NAMALWA (cell line): Measurements from ENCODE around the gene F8A1.
"Not testable (repeated sequence)": the region's sequence is repeated elsewhere in the genome, so short reads cannot be mapped to it uniquely, and the experiment has no call there.

Experiments
- DNase-seq: peaks from one replicate; pipeline ENCODE4 v3.0.0-alpha.2; 2015; ENCODE audit warnings: low spot score

Gene F8A1

DNA sequence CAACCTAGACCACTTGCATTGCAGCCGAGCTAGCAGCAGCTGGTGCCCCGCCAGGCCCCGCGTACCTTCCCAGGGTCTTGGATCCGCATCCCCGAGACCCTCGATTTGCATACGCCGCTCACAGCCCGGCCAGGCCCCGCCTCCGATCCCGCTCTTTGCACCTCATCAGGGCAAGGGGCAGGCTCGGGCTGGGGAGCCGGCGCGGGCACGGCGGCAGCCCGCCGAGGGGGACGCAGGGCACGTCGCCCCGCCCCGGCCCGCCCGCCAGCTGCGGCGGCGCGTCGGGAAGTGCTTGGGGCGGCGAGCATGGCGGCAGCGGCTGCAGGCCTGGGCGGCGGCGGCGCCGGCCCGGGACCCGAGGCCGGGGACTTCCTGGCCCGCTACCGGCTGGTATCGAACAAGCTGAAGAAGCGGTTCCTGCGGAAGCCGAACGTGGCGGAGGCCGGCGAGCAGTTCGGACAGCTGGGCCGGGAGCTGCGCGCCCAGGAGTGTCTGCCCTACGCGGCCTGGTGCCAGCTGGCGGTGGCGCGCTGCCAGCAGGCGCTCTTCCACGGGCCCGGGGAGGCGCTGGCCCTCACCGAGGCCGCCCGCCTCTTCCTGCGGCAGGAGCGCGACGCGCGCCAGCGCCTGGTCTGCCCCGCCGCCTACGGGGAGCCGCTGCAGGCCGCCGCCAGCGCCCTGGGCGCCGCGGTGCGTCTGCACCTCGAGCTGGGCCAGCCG is at the start of gene F8A1:
TSS of gene F8A1 (plus strand) at position 287 of the 720 bp plus-strand sequence. CDS start at position 307, 20 bp downstream.
- not testable (repeated sequence) for DNase-seq

DNA sequence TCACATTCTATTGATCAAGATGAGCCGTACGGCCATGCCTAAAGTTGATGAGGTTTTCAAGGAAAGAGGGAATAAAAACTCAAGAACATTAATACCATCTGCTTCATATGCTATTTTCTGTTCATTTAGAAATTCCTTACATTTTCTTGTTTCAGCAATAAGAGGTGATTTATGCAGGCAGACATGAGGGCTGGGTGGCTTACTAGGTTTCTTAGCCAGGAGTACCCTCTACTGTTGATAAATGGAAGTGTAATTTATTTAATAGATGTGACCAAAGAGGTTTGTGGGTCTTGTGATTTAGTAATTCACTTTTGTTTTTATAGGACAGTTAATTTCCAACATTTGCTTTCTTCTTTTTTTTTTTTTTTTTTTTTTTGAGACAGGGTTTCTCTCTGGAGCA is 45.3 kb upstream of the F8A1 start:
- peak; percentile 66 for DNase-seq

DNA sequence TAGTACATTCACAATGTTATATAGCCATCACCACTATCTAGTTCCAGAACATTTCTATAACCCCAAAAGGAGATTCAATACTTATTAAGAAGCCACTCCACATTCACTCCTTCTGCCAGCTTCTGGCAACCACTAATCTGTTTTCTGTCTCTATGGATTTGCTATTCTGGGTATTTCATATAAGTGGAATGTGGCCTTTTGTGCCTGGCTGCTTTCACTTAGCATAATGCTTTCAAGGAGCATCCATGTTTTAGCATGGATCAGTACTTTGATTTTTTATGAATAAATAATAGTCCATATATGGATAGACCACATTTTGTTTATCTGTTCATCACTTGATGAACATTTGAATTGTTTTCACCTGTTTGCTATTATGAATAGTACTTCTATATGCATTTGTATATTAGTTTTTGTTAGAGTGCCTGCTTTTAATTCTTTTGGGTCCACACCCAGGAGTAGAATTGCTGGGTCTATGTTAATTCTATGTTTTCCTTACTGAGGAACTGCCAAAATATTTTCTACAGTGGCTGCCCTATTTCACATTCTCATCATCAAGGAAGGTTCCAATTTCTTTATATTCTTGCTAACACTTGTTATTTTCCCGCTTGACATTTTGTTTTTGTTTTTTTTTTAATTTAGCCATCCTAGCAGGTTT is 35.1 kb upstream of the F8A1 start:
- DNase-seq: no peak

DNA sequence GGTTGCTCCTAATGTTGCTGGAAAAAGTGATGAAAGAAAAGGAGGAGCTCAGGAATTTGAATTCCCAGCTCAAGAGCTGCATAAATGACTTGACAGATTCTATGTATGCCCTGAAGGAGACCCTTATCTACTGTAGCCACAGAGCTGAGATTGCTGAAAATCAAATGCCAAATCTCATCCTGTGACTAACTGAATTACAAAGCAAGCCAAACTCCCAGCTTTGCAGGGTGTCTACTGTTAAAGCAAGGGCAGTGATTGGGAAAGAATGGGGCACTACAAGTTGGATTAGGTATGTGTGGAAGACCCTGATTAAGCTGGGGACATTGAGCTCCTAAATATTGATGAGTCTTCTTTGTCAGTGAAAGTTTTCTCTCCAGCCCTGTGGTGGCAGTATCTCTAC is 30.9 kb upstream of the F8A1 start:
- DNase-seq: no peak

DNA sequence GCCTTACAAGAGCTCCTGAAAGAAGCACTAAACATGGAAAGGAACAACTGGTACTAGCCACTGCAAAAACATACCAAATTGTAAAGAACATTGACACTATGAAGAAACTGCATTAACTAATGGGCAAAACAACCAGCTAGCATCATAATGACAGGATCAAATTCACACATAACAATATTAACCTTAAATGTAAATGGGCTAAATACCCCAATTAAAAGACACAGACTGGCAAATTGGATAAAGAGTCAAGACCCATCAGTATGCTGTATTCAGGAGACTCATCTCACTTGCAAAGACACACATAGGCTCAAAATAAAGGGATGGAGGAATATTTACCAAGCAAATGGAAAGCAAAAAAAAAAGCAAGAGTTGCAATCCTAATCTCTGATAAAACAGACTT is 17.6 kb upstream of the F8A1 start:
- DNase-seq: not testable (repeated sequence)

DNA sequence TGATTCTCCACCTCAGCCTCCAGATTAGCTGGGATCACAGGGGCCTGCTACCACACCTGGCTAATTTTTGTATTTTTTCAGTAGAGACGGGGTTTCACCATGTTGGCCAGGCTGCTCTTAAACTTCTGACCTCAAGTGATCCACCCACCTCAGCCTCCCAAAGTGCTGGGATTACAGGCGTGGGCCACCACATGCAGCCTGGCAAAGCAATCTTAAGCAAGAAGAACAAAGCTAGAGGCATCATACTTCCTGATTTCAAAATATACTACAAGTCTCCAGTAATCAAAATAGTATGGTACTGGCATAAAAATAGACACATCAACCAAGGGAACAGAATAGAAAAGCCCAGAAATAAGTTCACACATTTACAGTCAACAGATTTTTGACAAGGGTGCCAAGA is 12.8 kb upstream of the F8A1 start:
- DNase-seq: no peak

DNA sequence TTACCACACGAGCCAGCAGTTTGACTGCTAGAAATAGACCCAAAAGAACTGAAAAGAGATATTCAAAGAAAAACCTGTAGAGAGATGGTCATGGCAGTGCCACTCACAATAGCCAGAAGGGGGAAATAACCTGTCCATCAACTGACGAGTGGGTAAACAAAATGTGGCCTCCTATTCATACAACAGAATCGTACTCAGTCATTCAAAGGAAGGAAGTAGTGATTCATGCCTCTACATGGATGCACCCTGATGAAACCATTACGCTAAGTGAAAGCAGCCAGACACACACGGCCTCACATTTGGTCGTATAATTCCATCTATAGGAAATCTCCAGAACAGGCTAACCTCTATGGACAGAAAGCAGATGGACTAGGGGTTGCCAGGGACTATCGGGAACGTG is 2.1 kb upstream of the F8A1 start:
- not testable (repeated sequence) for DNase-seq

DNA sequence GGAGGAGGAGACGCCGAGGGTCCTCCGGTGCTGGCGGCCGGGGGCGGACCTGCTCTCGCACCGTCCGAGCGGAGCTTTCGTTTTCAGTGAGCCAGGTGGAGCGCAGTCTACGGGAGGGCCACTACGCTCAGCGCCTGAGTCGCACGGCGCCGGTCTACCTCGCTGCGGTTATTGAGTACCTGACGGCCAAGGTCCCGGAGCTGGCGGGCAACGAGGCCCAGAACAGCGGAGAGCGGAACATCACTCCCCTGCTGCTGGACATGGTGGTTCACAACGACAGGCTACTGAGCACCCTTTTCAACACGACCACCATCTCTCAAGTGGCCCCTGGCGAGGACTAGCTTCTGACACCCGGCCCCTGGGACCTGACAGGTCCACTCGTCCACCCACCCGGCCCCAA is 1.1 kb upstream of the F8A1 start:
- DNase-seq: not testable (repeated sequence)

DNA sequence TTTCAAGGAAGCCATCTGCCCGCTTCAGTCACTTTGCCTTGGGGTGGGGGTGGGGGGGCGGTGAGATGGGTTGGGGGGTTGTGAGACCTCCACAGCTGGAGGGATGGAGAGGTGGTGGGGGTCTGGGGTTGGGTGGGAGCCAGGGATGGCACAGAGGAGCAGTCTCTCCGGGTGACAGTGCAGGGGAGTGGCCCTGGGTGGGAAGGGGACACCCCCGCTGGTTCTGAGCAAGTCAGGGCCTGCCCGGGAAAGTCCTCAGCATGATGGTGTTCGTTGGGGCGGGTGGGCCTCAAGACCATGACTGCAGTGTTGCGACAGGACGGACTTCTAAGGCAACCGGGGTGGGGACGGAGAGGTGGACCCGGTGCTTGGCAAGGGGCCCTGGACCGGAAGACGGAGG is 606 bp upstream of the F8A1 start:
- not testable (repeated sequence) for DNase-seq

DNA sequence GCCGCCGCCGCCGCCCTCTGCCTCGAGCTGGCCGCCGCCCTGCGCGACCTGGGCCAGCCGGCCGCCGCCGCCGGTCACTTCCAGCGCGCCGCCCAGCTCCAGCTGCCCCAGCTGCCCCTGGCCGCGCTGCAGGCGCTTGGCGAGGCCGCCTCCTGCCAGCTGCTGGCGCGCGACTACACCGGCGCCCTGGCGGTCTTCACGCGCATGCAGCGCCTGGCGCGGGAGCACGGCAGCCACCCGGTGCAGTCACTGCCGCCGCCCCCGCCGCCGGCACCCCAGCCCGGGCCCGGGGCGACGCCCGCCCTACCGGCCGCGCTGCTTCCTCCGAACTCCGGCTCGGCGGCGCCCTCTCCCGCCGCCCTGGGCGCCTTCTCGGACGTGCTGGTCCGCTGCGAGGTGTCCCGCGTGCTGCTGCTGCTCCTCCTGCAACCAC is 650 bp downstream of the F8A1 start:
- not testable (repeated sequence) for DNase-seq

DNA sequence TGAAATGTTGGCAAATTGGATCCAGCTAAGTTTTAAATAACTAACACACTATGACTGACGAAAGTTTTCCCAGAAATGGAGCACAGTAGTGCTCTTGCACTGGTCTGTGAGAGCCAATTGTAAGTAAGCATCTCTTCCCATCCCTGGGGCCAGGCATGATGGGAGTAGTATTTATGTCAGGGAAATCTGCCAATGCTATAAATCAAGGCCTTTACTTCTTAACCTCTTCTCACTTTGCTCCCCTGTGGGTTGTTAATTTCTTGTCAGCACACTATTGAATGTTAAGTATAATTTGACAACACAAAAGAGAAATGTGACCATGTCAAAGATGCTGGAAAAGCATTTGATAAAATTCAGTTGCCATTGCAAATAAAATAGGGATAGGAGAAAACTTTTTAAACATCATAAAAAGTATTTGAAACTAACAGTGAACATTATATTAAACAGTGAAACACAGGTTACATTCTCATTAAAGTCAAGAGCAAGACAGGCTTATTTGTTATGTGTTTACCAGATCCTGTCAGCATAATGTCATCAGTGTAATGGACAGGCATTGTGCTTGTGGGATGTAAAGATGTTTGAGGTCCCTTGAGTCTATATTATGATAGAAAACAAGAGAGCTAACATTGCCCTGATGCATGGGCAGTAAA is 5.0 kb downstream of the F8A1 start:
- no peak for DNase-seq

DNA sequence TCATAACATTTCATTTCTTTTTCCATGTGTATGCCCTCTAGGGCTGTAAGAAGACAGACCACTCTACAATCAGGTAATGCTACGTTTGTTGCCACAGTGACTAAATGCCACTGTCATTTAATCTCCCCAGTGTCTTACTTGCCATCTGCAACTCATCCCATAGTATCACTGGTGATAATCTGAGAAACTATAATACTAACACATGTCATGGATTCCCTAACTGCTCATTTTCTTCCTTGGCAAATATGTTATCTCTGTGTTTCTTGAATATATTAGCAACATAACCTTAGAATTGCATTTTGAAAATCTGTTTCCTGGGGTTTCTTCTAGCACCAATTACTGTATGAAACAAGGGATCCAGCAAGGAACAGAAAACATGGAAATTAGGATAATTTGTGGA is 6.1 kb downstream of the F8A1 start:
- DNase-seq: no peak

DNA sequence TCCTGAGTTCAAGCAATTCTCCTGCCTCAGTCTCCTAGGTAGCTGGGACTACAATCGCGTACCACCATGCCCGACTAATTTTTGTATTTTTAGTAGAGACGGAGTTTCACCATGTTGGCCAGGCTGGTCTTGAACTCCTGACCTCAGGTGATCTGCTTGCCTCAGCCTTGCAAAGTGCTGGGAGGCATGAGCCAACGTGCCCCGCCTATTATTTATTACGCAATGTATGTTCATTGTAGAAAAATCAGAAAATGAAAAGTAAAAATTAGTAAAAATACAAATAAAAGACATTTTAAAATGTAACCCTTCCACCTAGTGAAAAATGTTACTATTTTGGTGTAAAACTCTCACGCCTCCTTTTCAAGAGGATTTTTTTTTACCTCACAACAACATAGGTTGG is 14.2 kb downstream of the F8A1 start:
- DNase-seq: no peak

DNA sequence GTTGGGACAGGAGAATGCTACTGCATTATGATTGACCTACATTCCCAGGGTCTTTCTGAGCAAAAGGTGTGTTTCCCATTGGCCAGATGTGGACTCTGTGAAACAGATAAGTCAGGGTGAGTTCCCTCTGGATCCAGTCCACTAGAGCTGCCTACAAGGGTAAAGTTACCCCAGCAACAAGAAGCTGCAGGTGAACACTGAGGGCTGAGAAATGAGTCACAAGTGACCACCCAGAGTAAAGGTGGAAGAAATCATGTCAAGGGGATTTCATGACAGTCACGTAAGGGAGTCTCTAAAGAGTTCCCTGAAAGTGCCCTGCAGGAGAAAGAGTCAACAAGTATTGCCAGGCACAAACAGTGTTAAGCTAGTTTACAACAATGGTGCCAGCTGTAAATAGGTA is 16.3 kb downstream of the F8A1 start:
- DNase-seq: no peak

DNA sequence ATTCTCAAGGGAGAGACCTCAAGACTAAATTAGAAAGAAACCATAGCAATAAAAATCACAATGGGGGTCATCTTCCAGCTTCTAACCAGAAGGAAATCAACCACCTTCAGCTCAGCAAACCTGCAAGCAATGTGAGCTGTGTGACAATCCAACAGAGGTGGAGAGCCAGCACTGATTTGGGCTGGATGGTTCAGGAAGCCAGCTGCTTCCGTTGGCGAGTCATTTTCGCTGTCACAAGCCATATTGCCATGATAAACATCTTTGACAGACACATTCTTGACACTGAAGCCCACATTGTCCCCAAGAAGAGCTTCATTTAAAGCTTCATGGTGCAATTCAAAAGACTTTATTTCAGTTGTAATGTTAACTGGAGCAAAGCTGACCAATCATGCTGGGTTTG is 22.7 kb downstream of the F8A1 start:
- no peak for DNase-seq

DNA sequence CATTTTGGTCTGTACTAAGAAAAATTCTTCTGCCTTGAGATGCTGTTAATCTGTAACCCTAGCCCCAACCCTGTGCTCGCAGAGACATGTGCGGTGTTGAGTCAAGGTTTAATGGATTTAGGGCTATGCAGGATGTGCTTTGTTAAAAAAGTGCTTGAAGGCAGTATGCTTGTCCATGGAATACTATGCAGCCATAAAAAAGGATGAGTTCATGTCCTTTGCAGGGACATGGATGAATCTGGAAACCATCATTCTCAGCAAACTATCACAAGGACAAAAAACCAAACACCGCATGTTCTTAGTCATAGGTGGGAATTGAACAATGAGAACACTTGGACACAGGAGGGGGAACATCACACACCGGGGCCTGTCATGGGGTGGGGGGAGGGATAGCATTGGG is 23.9 kb downstream of the F8A1 start:
- not testable (repeated sequence) for DNase-seq

DNA sequence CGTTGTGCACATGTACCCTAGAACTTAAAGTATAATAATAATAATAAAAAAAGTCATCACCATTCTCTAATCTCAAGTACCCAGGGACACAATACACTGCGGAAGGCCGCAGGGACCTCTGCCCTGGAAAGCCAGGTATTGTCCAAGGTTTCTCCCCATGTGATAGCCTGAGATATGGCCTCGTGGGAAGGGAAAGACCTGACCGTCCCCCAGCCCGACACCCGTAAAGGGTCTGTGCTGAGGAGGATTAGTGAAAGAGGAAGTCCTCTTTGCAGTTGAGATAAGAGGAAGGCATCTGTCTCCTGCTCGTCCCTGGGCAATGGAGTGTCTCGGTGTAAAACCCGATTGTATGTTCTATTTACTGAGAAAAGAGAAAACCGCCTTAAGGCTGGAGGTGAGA is 24.4 kb downstream of the F8A1 start:
- DNase-seq: not testable (repeated sequence)

DNA sequence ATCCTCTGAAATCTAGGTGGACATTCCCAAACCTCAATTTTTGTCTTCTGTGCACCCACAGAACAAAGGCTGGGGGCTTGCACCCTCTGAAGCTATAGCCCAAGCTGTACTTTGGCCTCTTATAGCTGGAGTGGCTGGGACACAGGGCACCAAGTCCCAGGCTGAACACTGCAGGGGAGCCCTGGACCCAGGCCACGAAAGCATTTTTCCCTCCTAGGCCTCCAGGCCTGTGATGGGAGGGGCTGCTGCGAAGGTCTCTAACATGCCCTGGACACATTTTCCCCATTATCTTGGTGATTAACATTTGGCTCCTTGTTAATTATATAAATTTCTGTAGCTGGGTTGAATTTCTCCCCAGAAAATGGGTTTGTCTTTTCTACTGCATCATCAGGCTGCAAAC is 27.9 kb downstream of the F8A1 start:
- DNase-seq: no peak

DNA sequence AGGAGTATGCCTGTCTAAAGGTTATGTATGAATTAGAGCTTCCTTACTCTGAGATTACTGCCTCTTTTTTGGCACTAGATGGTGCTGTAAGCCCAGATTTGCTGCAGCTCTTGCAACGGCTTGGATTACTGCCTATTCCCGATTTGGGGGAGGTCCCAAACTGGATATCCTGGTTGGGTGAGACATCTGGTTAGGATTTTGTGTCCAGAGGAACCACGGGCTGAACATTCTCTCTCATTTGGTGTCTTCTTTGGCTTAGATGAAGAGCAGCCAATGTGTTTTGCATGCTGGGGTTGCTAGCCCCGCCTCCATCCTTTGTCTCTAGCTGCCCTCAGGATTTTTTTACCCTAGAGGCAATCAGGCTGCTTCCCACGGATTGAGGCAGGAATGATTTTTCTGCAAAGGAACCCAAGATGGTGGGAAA is 31.9 kb downstream of the F8A1 start:
- peak; percentile 57 for DNase-seq

DNA sequence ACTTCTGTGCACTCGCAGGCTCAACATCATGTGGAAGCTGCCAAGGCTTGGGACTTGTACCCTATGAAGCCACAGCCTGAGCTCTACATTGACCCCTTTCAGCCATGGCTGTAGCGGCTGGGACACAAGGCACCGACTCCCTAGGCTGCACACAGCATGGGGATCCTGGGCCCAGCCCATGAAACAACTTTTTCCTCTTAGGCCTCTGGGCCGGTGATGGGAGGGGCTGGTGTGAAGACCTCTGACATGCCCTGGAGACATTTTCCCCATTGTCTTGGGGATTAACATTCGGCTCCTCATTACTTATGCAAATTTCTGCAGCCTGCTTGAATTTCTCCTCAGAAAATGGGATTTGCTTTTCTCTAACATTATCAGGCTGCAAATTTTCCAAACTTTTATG is 38.6 kb downstream of the F8A1 start:
- not testable (repeated sequence) for DNase-seq
